ENCODE measurements around the gene GARIN3.
"Not testable (repeated sequence)": the region's sequence is repeated elsewhere in the genome, so short reads cannot be mapped to it uniquely, and the experiment has no call there.

GARIN3 gene

DNA sequence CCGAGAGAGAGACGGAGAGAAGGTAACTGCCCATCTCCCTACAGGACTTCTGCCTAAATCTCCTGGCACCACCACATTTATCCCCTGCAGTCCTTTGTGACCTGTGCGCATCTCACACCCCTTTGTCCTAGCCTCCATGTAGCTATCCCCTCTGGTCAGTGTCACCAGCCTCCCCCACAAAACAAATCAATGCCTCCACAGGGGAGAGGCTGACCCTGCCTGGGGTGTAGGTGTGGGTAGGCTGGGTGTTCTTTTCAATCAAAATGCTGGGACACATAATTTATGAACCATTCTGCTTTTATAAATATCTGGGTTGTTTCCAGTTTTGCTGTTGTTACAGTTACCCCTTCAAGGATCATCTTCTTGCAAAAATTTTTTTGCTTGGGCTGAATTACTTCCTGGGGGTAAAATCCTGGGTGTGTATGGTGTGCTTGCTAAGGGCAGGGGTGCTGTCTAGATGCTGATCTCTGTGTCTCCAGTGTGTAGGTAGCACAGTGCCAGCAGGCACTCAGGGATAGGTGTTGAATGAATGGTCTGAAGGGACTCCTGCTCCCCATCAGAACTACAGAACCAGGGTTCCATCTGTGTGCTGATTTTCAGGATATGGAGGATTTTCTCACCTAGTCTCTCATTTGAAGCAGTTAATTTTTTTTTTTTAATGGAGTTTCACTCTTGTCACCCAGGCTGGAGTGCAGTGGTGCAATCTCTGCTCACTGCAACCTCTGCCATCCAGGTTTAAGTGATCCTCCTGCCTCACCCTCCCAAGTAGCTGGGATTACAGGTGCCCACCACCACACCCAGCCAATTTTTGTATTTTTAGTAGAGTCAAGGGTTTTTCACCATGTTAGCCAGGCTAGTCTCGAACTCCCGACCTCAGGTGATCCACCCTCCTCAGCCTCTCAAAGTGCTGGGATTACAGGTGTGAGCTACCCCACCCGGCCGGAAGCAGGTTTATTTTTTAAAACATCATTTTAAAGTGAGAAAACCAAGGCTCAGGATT, at the start of gene GARIN3:
Gene GARIN3 (minus strand): TSS at position 51 of the 1,000 bp plus-strand sequence. CDS start 96 bp downstream, outside the sequence.
- DNase-seq = no peak

DNA sequence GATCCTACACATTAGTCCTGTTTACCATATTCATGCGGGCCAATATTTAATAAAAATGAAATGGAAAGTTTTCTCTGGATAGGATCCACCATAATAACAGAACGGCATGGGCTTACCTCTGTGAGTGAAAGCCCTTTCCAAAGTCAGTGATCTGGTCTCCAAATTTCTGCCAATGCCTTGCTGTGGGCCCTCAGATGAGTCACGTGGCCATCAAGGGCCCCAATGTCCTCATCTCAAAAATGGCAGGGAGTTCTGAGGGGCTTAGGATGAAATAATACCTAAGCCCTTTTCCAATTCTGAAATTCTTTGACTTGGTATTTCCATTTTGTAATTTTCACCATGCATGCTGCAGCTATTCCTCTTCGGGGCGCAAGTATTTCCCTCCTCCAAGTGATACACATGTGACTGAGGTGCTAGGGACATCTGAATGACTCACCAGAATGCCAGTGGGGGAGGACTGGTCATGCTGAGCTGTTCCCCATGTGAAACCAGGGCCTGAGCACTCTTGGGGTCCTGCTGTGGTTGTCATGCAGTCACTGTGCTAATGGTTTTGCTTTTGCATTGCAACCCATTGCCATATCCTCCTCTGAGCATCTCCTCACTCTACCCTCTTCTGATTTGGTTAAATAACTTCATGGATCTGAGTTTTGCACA, 49.6 kb upstream of the GARIN3 start:
- DNase-seq = no peak

DNA sequence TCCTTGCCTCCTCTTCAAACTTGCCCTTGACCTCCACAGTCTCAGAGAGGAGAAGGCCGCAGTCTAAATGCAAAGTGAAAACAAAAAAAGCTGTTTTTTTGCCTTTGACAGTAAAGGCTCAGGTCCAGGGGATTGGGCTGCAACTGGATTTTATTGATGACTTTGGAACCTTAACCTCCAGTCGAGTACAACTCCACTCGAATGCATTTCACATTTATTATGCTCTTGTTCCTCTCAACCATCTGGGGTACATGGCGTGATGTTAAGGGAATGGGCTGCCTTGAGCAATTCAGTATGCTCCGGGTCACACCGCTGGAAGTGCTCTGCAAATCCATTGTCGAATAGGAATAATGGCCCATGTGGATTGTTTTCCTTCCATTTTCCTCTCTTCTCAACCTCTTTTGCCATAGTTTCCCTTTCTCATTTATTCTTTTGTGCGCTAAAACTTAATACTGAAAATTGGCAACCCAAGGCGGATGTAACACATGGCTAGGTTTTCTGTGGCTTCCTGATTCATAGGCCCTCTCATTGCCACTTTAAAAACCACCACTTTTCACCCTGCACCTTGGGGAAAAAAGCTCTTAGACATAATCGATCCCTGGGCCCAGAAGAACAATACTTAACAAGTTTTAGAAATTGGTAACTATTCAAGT, 48.9 kb upstream of the GARIN3 start:
- DNase-seq = no peak

DNA sequence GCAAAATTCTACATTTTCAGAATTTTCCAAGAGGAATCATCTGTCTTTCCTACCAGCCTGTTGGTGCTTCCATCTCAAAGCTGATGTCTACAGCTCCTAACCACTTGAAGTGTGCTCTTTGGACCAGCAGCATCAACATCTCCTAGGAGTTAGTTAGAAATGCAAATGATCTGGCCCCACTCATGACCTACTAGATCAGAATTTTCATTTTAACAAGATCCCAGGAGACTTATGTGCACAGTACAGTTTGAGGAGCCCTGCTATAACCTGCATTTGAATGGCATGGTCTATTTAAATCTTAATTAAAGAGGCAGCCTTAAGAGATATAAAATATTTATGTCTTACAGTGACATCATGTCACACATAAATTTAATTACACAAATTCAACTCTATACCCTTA, 48.4 kb upstream of the GARIN3 start:
- no peak for DNase-seq

DNA sequence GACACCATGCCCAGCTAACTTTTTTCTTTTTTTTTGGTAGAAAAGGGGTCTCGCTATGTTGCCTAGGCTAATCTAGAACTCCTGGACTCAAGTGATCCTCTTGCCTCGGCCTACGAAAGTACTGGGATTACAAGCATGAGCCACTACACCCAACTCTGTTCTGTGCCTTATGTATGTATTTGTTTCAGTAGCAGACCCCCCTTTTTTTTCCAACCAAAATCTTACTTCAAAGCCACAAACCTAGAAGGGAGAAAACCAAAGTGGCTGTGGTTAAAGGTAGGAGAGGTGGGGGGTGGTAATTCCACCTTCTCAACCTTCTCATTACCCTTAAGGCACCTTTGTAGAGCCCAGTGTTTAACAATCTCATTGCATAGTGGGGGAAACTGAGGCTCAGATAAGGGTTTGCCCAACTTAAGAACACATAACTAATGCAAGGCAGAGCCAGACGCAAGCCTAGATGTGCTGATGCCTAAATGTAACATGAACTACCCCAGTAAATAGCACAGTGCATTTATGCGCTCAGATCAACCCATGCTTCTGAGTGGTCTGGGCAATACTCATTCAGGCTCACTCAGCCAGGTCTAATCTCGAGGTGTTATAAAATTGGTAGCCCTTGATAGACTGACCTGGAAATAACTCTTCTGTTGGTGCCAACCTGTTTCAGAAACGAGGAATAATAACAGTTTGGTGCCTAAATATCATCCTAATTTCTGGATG, 47.6 kb upstream of the GARIN3 start:
- no peak for DNase-seq

DNA sequence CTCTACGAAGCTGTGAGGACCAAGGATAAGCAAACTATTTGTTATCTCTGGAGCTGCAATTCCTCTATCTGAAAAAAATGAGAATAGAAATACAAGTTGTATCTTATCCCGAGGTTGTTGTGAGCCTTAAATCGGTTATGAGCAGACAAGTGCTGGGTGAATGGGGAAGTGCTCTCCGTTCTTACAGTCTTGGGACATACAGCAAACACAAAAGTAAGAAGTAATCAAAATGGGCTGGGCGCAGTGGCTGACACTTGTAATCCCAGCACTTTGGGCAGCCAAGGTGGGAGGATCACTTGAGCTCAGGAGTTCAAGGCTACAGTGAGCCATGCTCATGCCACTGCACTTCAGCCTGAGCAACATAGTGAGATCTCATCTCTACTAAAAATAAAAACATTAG, 46.2 kb upstream of the GARIN3 start:
- no peak for DNase-seq

DNA sequence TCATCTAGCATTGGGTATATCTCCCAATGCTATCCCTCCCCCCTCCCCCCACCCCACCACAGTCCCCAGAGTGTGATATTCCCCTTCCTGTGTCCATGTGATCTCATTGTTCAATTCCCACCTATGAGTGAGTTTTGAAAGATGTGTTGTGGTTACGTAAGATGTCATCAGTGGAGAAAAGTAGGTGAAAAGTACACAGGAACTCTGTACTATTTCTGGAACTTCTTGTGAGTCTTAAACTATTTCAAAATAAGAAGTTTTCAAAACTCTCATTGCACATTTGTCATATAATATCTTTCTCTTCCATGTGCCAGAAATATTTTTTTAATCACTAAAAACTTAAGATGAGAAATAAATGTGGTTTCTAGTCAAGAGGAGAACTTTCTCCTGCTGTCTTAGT, 44.6 kb upstream of the GARIN3 start:
- DNase-seq = not testable (repeated sequence)

DNA sequence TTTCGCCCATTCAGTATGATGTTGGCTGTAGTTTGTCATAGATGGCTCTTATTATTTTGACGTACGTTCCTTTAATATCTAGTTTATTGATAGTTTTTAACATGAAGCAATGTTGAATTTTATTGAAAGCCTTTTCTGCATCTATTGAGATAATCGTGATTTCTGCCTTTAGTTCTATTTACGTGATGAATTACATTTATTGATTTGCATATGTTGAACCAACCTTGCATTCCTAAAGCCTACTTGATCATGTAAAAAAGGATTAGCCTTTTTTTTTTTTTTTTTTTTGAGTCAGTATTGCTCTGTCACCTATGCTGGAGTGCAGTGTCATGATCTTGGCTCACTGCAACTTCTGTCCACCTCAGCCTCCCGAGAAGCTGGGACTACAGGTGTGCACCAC, 39.6 kb upstream of the GARIN3 start:
- no peak for DNase-seq

DNA sequence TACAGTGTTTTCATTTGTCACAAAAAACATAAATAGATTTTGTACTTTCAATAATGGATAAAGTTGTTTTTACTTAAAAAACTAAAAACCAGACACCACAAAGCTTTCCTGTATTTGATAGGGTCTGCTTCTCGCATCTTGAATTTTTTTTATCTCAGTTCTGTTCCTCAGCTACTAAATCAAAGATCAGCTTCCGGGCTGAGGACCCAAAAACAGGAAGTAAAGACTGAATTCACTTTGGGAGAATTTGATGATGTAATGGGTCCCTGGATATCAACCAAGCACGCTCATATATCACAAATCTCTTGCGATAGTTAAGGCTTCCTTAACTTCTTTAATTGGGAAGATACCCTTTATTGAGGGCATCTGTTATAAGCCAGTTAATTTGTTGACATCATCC, 38.7 kb upstream of the GARIN3 start:
- DNase-seq = no peak

DNA sequence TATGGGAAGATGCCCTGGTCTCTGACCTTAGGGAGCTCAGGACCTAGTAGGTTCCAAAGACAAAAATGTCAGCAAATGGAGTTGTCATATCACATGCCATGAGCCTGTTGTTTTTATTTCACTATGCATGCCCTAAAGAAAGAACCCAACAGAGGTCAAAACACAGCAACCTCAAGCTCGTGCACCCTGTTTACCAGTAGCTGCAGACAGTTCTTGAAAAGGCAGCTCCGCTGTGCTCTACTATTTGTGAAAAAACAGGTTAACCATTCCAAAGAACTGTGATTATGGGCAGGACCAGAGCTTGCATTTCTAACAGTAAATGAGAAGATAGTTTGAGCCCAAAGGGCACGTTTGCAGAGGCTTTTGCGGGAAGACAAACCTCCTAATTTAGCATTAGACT, 37.4 kb upstream of the GARIN3 start:
- no peak for DNase-seq

DNA sequence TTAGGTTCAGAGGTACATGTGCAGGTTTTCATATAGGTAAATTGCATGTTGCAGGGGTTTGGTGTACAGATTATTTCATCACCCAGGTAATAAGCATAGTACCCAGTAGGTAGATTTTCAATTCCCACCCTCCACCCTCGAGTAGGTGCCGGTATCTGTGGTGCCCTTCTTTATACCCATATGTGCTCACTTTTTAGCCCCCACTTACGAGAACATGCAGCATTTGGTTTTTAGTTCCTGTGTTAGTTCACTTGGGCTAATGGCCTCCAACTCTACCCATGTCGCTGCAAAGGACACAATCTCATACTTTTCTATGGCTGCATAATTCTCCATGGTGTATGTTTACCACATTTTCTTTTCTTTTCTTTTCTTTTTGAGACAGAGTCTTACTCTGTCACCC, 35.8 kb upstream of the GARIN3 start:
- DNase-seq = no peak

DNA sequence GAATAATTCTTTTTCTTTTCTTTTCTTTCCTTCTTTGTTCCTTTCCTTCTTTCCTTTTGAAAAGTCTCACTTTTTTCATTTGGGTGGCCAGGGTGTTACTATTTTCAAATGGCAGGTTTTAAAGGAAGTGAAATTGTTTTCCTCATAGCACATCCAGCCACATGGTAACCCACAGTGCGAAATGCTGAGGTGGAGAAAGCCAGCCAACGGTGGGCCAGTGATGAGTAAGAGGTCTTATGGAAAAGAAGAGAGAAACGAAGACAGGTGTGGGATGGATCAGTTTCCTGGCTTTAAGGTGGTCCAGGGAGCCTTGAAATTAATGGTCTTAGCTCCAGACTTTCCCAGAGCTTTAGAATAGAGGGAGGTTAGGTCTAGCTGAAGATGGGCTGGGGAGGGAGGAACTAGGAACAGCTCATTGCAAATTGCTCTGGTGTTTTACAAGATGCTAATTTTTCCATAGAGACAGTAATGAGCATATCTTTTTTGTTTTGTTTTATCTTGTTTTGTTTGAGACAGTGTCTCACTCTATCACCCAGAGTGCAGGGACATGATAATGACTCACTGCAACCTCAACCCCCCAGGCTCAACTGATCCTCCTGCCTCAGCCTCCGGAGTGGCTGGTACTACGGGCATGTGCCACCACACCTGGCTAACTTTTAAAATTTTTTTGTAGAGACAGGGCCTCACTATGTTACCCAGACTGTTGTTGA, 32.4 kb upstream of the GARIN3 start:
- peak; percentile 48 for DNase-seq

DNA sequence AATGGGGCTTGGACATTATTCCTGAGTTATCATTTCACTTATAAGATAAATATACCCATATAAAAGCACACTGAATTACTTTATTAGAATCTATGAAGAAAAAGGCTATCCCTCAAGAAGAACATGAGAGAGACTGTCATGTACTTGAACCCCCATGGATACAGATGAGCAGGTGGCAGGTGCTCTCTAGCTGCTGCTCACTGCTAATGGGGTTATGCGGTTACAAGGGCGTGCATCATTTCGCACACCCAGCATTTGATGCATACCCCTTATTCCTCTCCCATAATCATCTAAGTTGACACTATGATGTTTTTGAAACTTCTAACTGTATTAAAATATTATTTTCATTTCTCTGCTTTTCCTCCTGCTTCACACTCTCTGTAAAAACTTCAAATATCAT, 31.0 kb upstream of the GARIN3 start:
- DNase-seq = no peak

DNA sequence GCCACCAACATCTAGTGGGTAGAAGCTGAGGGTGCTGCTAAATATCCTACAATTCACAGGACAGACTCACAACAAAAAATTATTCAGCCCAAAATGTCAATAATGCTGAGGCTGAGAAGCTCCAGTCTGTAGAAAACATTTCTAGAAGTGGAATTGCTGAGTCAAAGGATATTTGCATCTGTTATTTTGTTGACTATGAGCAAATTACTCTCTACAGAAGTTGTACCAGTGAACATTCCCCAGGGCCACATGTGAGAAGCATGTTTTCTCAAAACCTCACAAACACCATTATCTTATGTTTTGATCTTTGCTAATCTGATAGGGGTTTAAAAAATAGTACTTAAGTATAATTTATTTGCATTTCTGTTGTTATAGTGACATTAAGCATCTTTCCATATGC, 30.0 kb upstream of the GARIN3 start:
- no peak for DNase-seq

DNA sequence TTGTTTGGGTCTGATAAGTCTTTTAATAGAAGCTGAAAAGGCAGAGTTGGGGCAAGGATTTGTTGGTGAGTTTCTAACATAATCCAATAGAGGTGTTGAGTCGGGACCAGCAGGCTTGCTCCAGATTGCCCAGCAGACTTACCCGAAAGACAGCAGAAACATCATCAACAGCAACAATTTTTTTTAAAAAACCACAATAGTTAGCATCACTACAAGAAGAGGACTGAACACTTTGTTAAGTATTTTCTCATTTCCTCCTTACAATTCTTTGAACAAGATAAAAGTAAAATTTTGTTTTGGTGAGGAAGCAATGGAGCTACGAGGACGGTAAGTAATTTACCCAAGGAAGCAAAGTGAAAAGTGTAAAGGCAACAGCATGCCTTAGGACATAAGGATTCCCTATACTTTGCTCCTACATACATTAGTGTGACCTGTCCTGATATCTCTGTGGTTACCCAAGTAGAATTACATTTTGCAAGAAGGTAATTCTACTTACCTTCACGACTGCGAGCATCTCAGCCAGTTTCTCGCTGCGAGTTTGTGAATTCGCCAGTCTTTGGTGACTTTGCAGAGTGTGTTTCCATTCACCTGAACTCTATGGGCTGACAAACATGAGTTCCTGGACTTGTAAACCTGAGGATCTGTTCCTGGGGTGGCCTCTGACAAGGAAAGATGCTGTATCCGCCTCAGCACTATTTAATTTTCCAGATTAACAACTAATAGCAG, 27.8 kb upstream of the GARIN3 start:
- no peak for DNase-seq

DNA sequence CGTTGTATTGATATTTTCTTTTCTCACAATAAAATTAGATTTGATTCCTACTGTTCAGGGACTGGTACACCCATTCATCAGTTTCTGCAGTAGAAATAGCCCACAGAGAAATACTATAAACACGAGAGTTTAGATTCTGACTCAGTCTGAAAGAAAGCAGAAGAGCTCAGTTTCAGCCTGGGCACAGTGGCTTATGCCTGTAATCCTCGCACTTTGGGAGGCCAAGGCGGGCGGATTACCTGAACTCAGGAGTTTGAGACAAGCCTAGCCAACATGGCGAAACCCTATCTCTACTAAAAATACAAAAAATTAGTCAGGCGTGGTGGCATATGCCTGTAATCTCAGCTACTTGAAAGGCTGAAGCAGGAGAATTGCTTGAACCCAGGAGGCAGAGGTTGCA, 23.2 kb upstream of the GARIN3 start:
- peak; percentile 54 for DNase-seq

DNA sequence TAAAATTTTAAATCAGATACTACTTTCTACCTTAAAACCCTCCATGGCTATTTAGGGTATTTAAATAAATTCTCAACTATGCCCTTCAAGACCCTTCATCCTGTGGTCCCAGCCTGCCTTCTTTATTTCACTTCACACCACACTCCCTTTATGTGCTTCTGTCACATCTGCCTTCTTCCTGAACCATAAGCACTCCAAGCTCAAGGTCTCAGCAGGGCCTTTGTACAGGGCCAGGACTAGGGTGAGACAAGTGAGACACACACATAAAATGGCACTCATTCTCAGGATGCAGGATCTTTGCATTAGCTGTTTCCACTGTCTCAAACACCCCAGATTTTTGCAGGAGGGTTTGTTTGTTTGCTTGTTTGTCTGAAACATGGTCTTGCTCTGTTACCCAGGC, 22.2 kb upstream of the GARIN3 start:
- no peak for DNase-seq

DNA sequence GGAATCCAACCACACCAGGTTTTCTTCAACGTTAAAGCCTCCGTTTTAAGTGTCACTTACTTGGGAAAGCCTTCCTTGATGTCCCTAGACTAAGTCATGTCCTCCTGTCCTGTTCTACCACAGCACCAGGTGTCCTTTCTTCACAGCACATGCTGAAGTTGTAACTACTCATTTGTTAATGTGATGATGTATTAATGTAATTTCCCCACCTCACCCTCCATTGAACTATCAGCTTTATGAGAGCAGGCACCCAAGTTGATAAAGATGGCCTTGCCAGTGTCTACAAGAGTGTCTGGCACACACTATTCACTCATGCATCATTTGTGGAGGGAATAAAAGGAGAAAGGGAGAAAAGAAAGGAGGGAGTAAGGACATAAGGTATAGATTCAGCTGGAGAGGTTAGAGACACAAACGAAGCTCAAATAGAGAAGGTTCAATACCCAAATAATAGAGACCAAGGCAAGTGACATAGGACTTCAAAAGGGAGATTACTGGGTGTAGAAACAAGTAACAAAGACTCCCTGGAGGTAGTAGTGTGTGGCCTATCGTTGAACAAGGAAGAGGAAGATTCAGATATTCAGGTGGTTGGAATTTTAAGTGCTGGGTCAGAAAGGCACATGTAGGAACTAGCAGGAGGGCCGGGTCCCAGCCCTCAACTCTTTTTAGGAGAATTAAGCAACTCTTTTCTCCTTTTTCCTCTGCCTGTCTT, 21.1 kb upstream of the GARIN3 start:
- DNase-seq = no peak

DNA sequence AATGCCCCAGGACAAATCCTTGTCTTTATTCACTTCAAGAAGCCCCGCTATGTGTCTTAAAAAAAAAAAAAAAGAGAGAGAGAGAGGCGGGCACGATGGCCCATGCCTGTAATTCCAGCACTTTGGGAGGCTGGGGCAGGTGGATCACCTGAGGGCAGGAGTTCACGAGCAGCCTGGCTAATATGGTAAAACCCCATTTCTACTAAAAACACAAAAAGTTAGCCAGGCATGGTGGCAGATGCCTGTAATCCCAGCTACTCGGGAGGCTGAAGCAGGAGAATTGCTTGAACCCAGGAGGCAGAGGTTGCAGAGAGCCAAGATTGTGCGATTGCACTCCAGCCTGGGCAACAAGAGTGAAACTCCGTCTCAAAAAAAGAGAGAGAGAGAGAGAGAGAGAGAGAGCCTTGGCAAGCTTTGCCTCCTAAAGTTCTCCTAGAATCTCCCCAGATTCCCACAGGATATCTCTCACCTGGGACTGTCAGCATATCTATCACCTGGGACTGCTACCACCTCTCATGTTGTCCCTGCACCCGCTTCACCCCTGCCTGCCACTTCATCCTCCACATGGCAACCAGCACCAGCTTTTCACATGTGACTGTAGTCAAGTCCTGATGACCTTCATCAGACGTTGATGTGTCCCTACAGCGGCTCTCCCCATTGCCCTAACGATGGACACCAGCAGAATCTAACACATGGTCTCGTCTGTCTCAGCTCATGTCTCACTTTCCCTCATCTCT, 20.4 kb upstream of the GARIN3 start:
- DNase-seq = no peak

DNA sequence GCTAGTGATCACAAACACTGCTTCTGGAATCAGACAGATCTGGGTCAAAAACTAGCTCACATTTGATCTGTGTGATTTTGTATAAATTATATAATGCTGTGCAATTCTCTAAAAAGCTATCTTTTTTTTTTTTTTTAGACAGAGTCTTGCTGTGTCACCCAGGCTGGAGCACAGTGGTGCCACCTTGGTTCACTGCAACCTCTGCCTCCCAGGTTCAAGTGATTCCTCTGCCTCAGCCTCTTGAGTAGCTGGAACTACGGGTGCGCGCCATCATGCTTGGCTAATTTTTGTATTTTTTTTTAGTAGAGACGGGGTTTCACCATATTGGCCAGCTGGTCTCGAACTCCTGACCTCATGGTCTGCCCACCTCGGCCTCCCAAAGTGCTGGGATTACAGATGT, 19.1 kb upstream of the GARIN3 start:
- not testable (repeated sequence) for DNase-seq

Measured in stimulated activated CD4-positive, alpha-beta T cell treated with anti-CD3 and anti-CD28 coated beads, Interleukin-4, amount 100 ng/mL, for 1 hour (primary cell).